Measurements from ENCODE around the gene GPR17.
A peak's percentile ranks its signal among the peaks of the same experiment; 100 is the strongest.

The GPR17 gene

GRCh38 chr2:127615511-127616166 is 30.3 kb upstream of the GPR17 start:
- DNase-seq, result peak; percentile 38

GRCh38 chr2:127618551-127619202 is 27.3 kb upstream of the GPR17 start:
- no peak for DNase-seq

- no peak for DNase-seq
Observed at GRCh38 chr2:127619203-127619590, 26.8 kb upstream of the GPR17 start.

- DNase-seq, result no peak
Observed at GRCh38 chr2:127619877-127620705, 25.9 kb upstream of the GPR17 start.

GRCh38 chr2:127620866-127621265 is 25.1 kb upstream of the GPR17 start:
- no peak for DNase-seq

- DNase-seq, result no peak
Observed at GRCh38 chr2:127621981-127622431, 23.9 kb upstream of the GPR17 start.

- no peak for DNase-seq
Observed at GRCh38 chr2:127622561-127623387, 23.2 kb upstream of the GPR17 start.

GRCh38 chr2:127623388-127624319 is 22.3 kb upstream of the GPR17 start:
- peak; percentile 63 for DNase-seq

- no peak for DNase-seq
Observed at GRCh38 chr2:127624320-127624755, 21.6 kb upstream of the GPR17 start.

GRCh38 chr2:127624756-127625571 is 21.0 kb upstream of the GPR17 start:
- no peak for DNase-seq

GRCh38 chr2:127625572-127625951 is 20.4 kb upstream of the GPR17 start:
- DNase-seq, result no peak

GRCh38 chr2:127626175-127626574 is 19.8 kb upstream of the GPR17 start:
- no peak for DNase-seq

- DNase-seq, result no peak
Observed at GRCh38 chr2:127626917-127627739, 18.8 kb upstream of the GPR17 start.

- DNase-seq, result no peak
Observed at GRCh38 chr2:127627740-127628571, 18.0 kb upstream of the GPR17 start.

GRCh38 chr2:127628767-127629614 is 17.0 kb upstream of the GPR17 start:
- DNase-seq, result no peak

GRCh38 chr2:127629637-127630036 is 16.3 kb upstream of the GPR17 start:
- DNase-seq, result no peak

GRCh38 chr2:127630096-127630863 is 15.7 kb upstream of the GPR17 start:
- no peak for DNase-seq
